Endothelial cell of umbilical vein (primary cell): ENCODE measurements around the gene CHL1.

Source experiments
- CTCF ChIP-seq, 2 donors: IDR thresholded peaks; 1 replicate in 1 of 2; 2 replicates in 1 of 2; pipeline ENCODE4 v1.5.1; 2011; ENCODE audit warnings: low read length in 2 of 2, mild to moderate bottlenecking in 2 of 2, moderate library complexity in 2 of 2, control low read depth in 1 of 2, inconsistent platforms in 1 of 2, low read depth in 1 of 2; ENCODE audit not compliant: insufficient read depth in 1 of 2; ENCODE audit errors: extremely low read depth in 1 of 2
- EZH2 ChIP-seq: IDR thresholded peaks from 2 replicates; pipeline ENCODE4 v1.6.1; 2012; ENCODE audit warnings: borderline replicate concordance, low read depth, mild to moderate bottlenecking, moderate library complexity, low read length, inconsistent platforms; ENCODE audit not compliant: severe bottlenecking
- FOS ChIP-seq: IDR thresholded peaks from 2 replicates; pipeline ENCODE4 v1.6.1; 2011; ENCODE audit warnings: mild to moderate bottlenecking, low read length, moderate library complexity, borderline replicate concordance; ENCODE audit not compliant: insufficient read depth
- GATA2 ChIP-seq: IDR thresholded peaks from 2 replicates; pipeline ENCODE4 v1.7.0; 2011; ENCODE audit warnings: low read depth, mild to moderate bottlenecking, moderate library complexity, mixed read lengths, low read length; ENCODE audit not compliant: insufficient read length, insufficient read depth
- JUN ChIP-seq: IDR thresholded peaks from 2 replicates; pipeline ENCODE4 v1.6.1; 2011; ENCODE audit warnings: borderline replicate concordance, low read depth; ENCODE audit not compliant: insufficient read length, insufficient read depth
- MAX ChIP-seq: IDR thresholded peaks from 2 replicates; pipeline ENCODE4 v1.6.1; 2011; ENCODE audit not compliant: insufficient read depth, insufficient read length
- MYC ChIP-seq: IDR thresholded peaks from one replicate; pipeline ENCODE4 v1.6.1; 2011; ENCODE audit warnings: mild to moderate bottlenecking, low read depth, low read length
- POLR2A ChIP-seq: IDR thresholded peaks from 2 replicates; pipeline ENCODE4 v1.6.1; 2012; ENCODE audit warnings: low read depth, mild to moderate bottlenecking, control low read depth, low read length
- POLR2AphosphoS5 ChIP-seq: IDR thresholded peaks from 2 replicates; pipeline ENCODE4 v1.6.1; 2012; ENCODE audit warnings: low read depth, mild to moderate bottlenecking, control low read depth, low read length, moderate library complexity; ENCODE audit not compliant: insufficient read depth

DNA sequence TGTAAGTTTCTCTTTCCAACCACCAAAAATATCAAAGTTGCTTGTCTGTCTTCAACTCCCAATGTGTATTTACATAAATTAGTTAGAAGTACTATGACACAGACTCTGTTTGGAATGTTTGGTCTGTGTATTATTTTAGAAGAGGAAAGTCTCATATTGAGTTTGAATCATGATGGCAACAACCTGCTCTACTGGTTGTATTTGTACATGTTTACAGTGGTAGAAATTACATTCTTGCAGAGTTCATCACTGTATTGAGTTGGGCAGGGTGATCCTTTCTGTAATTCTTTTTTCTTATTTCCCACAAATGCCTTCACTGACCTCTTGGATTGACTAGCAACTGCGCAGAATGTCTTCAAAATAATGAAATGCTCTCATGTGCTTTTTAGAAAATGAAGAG is 149.6 kb downstream of the CHL1 start:
- TF ChIP-seq CTCF (IDR thresholded peaks at IDR 0.05; ENCODE audit: extremely low read depth in 1 of 2, insufficient read depth in 1 of 2, low read depth in 1 of 2, low read length in 2 of 2) (no peak), EZH2 (no peak), MAX (no peak), FOS (no peak), POLR2A (no peak), JUN (no peak), POLR2AphosphoS5 (no peak), MYC (no peak), GATA2 (no peak)
